GM10847 (cell line): ENCODE measurements around the gene RTKN.

ENCODE experiments used
- POLR2A ChIP-seq: IDR thresholded peaks from 2 replicates; pipeline ENCODE4 v1.6.1; 2011; ENCODE audit not compliant: insufficient read length; ENCODE audit errors: extremely low read depth

RTKN gene, protein sequence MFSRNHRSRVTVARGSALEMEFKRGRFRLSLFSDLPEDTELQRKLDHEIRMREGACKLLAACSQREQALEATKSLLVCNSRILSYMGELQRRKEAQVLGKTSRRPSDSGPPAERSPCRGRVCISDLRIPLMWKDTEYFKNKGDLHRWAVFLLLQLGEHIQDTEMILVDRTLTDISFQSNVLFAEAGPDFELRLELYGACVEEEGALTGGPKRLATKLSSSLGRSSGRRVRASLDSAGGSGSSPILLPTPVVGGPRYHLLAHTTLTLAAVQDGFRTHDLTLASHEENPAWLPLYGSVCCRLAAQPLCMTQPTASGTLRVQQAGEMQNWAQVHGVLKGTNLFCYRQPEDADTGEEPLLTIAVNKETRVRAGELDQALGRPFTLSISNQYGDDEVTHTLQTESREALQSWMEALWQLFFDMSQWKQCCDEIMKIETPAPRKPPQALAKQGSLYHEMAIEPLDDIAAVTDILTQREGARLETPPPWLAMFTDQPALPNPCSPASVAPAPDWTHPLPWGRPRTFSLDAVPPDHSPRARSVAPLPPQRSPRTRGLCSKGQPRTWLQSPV

DNA sequence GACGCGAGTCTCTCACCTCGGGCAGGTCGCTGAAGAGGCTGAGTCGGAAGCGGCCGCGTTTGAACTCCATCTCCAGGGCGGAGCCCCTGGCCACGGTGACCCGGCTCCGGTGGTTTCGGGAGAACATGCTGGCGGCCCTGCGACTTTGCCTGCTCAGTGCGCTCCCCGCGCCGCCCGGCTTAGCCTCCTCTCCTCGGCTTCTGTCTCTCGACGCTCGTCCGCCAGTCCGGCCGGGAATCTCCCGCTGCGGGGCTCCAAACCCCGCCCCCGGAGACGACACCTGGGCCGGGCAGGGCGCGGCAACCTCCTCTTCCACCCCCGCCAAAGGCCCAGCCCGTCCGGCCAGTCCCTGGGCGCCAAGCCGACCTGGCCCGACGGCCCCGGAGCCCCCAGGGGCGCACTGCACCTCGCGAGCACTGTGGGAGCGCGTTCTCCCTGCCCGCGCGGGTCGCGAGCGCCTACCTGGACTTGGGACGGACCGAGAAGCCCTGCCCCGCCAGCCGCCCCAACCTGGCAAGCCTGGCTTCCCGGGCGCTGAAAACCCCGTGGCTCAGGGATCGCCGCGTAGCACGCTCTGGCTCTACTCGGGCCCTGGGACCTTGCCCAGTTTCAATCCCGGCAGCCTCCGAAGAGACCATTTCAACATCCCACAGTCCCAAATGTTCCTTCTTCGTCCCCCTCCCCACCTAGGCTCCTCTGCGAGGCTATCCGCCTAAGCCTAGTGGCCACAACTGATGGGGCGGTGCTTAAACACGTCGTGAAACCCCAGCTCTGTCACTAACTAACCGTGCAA is at the start of gene RTKN:
RTKN (minus strand) TSS at position 248 of the 793 bp plus-strand sequence; CDS start at position 127, 121 bp downstream.
- peak; percentile 2 for TF ChIP-seq POLR2A

DNA sequence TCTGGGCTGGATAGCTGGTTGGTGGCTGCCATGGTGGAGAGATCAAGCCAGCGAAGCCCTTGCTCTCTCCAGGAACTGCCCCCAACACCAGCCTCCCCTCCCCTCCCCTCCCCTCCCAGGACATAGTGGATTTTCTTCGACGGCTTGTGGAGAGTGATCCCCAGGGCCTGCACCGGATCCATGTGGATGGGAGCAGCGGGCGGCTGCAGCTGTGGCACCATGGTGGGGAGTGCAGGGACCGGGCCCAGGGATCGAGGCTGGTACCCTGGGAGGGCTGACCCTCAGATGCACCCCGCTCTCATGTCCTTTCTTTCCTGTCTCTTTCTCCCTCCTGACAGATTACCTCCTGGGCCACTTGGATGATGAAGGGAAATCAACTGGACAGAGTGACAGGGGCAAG is 48.2 kb upstream of the RTKN start:
- TF ChIP-seq POLR2A: no peak

DNA sequence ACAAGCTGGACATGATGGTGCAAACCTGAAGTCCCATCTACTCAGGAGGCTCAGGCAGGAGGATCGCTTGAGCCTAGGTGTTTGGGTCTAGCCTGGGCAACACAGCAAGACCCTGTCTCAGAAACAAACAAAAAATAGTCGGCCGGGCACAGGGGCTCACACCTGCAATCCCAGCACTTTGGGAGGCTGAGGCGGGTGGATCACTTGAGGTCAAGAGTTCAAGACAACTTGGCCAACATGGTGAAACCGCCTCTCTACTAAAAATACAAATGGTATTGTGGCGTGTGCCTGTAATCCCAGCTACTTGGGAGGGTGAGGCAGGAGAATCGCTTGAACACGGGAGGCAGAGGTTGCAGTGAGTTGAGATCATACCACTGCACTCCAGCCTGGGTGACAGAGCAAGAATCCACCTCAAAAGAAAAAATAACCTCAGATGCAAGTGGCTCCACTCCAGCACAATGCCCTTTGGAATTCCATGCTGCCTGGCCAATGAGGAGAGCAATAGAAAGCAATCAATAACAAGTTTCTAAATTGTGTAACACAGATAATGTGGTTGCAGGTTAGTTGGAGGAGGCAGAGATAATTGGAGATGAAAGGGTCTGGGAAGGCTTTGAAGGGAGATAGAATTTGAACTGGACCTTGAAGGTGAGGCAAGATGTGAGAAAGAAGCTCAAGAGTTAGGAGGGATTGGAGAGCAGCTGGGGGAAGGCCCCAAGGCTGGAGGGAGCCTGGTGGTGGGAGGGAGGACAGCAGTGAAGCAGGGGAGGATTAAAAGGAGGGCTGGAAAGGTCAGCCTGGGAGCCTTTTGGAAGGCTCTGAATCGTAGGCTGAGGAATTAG is 47.1 kb upstream of the RTKN start:
- no peak for TF ChIP-seq POLR2A

GRCh38 chr2:74486141-74486540 is 44.4 kb upstream of the RTKN start:
- no peak for TF ChIP-seq POLR2A

DNA sequence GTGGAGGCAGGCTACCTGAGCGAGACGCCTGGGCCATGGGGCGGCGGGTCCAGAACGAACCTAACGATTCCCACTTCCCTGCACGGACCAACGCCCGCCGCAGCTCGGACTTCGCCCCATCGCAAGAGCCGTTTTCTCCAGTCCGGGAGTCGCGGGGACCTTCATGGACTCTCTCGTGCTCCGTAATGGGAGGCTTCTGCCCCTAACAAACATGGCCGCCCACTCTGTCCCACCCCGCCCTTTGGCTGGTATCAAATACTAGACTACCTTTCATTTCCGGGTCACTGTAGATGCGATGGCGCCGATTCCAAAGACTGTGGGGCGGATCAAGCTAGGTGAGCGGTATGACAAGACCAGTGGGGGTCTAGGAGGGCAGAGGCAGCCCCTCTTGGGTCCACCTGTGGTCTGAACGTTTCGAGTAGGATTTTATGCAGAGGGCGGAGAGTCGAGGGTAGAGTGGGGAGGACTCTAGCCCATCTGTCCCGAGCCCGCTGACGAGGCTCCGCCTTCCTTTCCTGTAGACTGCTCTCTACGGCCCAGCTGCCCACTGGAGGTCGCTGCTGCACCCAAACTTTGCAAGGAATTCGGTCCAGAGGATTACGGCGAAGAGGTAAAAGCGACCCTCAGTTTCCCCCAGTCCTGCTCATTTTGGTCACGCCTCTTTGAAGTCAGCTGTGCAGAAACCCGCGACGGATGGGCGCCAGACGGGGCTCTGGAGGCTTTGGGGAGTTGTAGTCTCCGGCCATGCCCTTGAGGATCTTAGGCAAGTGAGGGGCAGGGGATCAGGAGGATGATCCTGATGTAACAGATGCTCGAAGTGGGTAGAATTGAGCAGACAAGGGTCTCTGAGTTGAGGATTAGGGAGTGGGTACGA is 41.3 kb upstream of the RTKN start, which contains the start of the genes CCDC142 and TTC31:
CCDC142 (minus strand) TSS at position 198 of the 874 bp plus-strand sequence; CDS start at position 37, 161 bp downstream.
TTC31 (plus strand) TSS at position 281 of the 874 bp plus-strand sequence; CDS start at position 296, 15 bp downstream.
- peak; percentile 79 for TF ChIP-seq POLR2A

- TF ChIP-seq POLR2A: peak; percentile 7
Observed at GRCh38 chr2:74481961-74482800, 40.4 kb upstream of the RTKN start.

- TF ChIP-seq POLR2A: no peak
Observed at GRCh38 chr2:74481431-74481830, 39.7 kb upstream of the RTKN start.

GRCh38 chr2:74474899-74475298 is 33.2 kb upstream of the RTKN start:
- TF ChIP-seq POLR2A: no peak

- no peak for TF ChIP-seq POLR2A
Observed at GRCh38 chr2:74474481-74474880, 32.7 kb upstream of the RTKN start.

- TF ChIP-seq POLR2A: no peak
Observed at GRCh38 chr2:74472945-74473258, 31.2 kb upstream of the RTKN start.

DNA sequence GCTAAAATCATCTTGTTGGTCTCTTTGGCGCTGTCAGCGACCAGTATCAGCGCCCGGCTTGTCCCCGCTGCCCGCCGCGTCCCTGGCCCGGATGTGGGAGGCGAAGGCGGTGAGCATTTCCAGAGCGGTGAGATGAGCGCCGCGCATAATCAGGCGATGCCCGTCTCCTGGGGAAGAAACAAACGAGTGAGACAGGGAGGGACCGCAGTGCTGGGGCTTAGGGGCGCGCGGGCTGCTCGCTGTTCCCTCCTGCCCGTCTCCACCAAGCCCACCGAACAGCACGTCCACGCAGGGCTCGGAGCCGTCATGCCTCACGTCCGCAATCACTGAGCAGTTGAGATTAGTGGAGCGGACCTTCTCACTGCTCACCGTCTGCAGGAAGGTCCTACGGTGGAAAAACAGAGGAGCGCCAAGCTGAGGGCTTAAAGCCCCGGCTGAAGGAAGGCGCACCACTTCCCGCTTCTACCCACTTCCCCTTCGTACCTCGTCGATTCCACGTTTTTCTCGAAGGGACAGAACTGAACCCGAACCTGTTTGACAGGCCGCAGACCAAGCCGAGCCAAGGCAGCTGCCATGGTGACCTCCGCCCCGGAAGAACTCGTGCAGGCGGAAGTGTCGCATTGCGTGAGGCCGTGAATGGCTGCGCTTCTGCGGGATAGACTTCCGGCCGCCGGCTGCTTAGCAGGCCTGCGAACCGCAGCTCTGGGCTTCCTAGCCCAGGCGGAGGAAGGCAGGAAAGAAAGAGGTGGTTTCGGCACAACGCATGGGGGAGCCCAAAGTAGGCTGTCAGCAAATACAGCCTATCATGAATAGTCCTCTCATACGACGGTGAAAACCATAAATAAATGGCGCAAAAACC is 30.6 kb upstream of the RTKN start, which contains the start of gene MRPL53:
MRPL53 (minus strand) TSS at position 595 of the 859 bp plus-strand sequence; CDS start at position 575, 20 bp downstream.
- TF ChIP-seq POLR2A: peak; percentile 94
